Neural progenitor cell (in vitro differentiated cells): Measurements from ENCODE around the gene SEC22A. TPM values are rescaled to one million over a fixed set of nuclear protein-coding genes. Genes with fewer than 3 reads are reported as not detected.

Experiments used
- DNase-seq: peaks from one replicate; pipeline ENCODE4 v3.0.0-alpha.2; 2016; ENCODE audit warnings: low spot score
- H2AFZ ChIP-seq: fragments of 200-600 bp; sonication (generic); replicated peaks from 2 replicates; pipeline ENCODE4 v1.6.1; 2016; ENCODE audit warnings: antibody characterized with exemption
- H3F3A ChIP-seq: fragments of 200-600 bp; sonication (generic); 2 replicates; pipeline ENCODE4 v1.6.1; 2016; ENCODE audit warnings: antibody characterized with exemption, low read depth
- H3K27ac ChIP-seq: fragments of 200-600 bp; sonication (generic); 2 replicates; pipeline ENCODE4 v1.5.1; 2016; ENCODE audit warnings: mild to moderate bottlenecking
- H3K27me3 ChIP-seq: fragments of 200-600 bp; sonication (generic); 2 replicates; pipeline ENCODE4 v1.6.1; 2016; ENCODE audit warnings: mild to moderate bottlenecking, moderate library complexity
- H3K36me3 ChIP-seq: fragments of 200-600 bp; sonication (generic); 2 replicates; pipeline ENCODE4 v1.5.1; 2016
- H3K4me1 ChIP-seq: fragments of 200-600 bp; sonication (generic); 2 replicates; pipeline ENCODE4 v1.6.1; 2016; ENCODE audit warnings: mixed run types
- H3K4me2 ChIP-seq: fragments of 200-600 bp; sonication (generic); 2 replicates; pipeline ENCODE4 v1.6.1; 2016
- H3K4me3 ChIP-seq: fragments of 200-600 bp; sonication (generic); 2 replicates; pipeline ENCODE4 v1.5.1; 2016
- H3K79me2 ChIP-seq: fragments of 200-600 bp; sonication (generic); 2 replicates; pipeline ENCODE4 v1.6.1; 2016; ENCODE audit warnings: low read depth
- H3K9ac ChIP-seq: fragments of 200-600 bp; sonication (generic); 2 replicates; pipeline ENCODE4 v1.6.1; 2016
- H3K9me3 ChIP-seq: fragments of 200-600 bp; sonication (generic); 2 replicates; pipeline ENCODE4 v1.5.1; 2016; ENCODE audit warnings: low read depth
- H4K20me1 ChIP-seq: fragments of 200-600 bp; sonication (generic); 2 replicates; pipeline ENCODE4 v1.6.1; 2016; ENCODE audit warnings: low read depth
- H3K27ac Mint-ChIP-seq: 3 replicates; pipeline ENCODE4 v1.8.0; 2021; ENCODE audit warnings: mixed read lengths
- H3K27me3 Mint-ChIP-seq: 2 replicates; pipeline ENCODE4 v1.8.0; 2022; ENCODE audit warnings: low read depth, mild to moderate bottlenecking, inconsistent platforms, moderate library complexity, mixed read lengths; ENCODE audit not compliant: insufficient read depth
- H3K36me3 Mint-ChIP-seq: 3 replicates; pipeline ENCODE4 v1.8.0; 2021; ENCODE audit warnings: mixed read lengths
- H3K4me1 Mint-ChIP-seq: 3 replicates; pipeline ENCODE4 v1.8.0; 2021; ENCODE audit warnings: mixed read lengths
- H3K4me3 Mint-ChIP-seq: 3 replicates; pipeline ENCODE4 v1.8.0; 2021; ENCODE audit warnings: mild to moderate bottlenecking, moderate library complexity, mixed read lengths
- H3K9me3 Mint-ChIP-seq: 3 replicates; pipeline ENCODE4 v1.8.0; 2020; ENCODE audit warnings: mixed read lengths
- CTCF ChIP-seq: fragments of 200-600 bp; sonication (generic); IDR thresholded peaks from 2 replicates; pipeline ENCODE4 v1.5.1; 2017; ENCODE audit warnings: antibody characterized with exemption, mild to moderate bottlenecking
- EZH2 ChIP-seq: fragments of 200-600 bp; sonication (generic); IDR thresholded peaks from 2 replicates; pipeline ENCODE4 v1.6.1; 2017; ENCODE audit warnings: antibody characterized with exemption, mild to moderate bottlenecking, moderate library complexity
- EZH2phosphoT487 ChIP-seq: fragments of 200-600 bp; sonication (generic); IDR thresholded peaks from 2 replicates; pipeline ENCODE4 v1.6.1; 2017; ENCODE audit warnings: antibody characterized with exemption
- total RNA-seq: library from RNA; depleted of rRNA; stranded (reverse); fragments of >200 nt; gene quantifications from 2 replicates; pipeline ENCODE4 v1.2.3, GENCODE V29; 2015; ENCODE audit warnings: low replicate concordance

Gene SEC22A
- total RNA-seq, 1 donor from 2014 or later: 26.4 TPM

DNA sequence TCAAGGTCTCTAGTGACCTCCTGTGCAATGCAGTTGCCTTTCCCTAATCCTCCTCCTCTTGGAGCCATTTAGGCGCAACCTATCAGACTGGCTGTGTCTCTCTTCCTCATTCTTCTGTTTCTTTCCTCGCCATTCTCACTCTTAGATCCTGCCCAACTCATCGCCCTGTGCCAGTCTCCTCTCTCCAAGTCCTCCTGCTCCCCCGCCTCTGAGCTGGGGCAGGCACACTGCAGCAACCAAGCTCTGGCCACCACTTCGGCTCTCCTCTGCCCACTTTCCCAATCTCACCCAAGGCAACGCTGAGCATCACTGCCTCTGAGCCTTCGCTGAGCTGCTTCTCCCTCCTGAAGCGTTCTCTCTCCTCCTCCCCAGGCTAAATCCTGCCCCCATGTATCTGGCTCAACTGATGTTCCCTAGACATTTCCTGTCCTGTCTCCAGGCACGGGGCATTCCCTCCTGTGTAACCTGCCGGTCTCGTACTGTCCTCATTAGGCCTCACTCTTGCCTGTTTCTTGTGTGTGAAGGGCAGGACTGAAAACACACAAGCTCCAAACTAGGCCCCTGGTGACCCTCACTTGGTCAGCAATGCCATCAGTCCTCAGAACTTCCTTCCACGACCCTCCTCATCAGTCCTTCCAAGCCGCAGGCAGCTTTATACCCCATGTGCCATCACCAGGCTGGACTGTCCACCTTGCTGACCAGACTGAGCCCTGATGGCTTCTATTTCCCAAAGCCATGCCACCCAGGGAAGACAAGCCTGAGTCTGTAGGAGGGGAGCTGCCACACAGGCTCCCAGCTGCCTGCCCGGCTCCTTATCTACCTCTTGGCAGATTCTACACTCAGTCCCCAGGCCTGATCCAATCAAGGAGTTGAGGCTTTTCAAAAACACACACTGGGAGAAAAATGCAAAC lies 85.6 kb downstream of the SEC22A start:
- Mint-ChIP-seq H3K4me1 (no peaks in the 10 kb centered on the region), H3K9me3 (peaks cover 2% of the 10 kb centered on the region), H3K27ac (no peak overlapping the region), H3K27me3 (peaks cover 12% of the 10 kb centered on the region), H3K36me3 (no peaks in the 10 kb centered on the region), H3K4me3 (no peak overlapping the region)
- H2AFZ ChIP-seq: no peak overlapping the region
- H3K79me2 ChIP-seq: no peaks in the 10 kb centered on the region
- TF ChIP-seq EZH2phosphoT487 (no peak), CTCF (no peak), EZH2 (no peak)
- no peaks in the 10 kb centered on the region for H3K9me3 ChIP-seq
- H3F3A ChIP-seq: no peaks in the 10 kb centered on the region
- no peak overlapping the region for H3K27ac ChIP-seq
- H3K4me2 ChIP-seq: no peak overlapping the region
- H3K27me3 ChIP-seq: no peaks in the 10 kb centered on the region
- no peaks in the 10 kb centered on the region for H3K4me1 ChIP-seq
- no peak for DNase-seq
- H3K36me3 ChIP-seq: no peaks in the 10 kb centered on the region
- peaks cover 13% of the 10 kb centered on the region for H4K20me1 ChIP-seq
- H3K4me3 ChIP-seq: no peak overlapping the region
- no peak overlapping the region for H3K9ac ChIP-seq

DNA sequence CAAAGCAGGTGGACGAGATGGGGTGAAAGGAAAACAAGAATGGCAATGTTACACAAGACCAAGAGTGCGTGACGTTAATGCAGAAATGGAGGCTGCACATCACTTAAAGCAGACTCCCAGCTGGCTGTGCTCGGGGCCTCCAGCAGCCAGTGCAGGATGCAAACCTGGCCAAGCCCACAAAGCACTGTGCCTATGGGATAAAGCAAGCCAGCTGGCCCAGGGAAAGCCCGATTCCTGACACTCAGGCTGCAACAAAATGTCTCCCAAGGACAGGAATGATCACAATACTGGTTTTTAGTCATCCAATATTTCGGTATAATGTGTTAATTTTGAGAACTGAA lies 86.2 kb downstream of the SEC22A start:
- TF ChIP-seq EZH2phosphoT487 (no peak), CTCF (no peak), EZH2 (no peak)
- Histone ChIP-seq H3K79me2 (no peaks in the 10 kb centered on the region), H3K4me3 (no peak overlapping the region), H3K36me3 (no peaks in the 10 kb centered on the region), H3K4me2 (no peak overlapping the region), H3K27ac (no peak overlapping the region), H3K4me1 (no peaks in the 10 kb centered on the region), H3K9ac (no peak overlapping the region), H4K20me1 (peaks cover 10% of the 10 kb centered on the region), H3K27me3 (no peaks in the 10 kb centered on the region), H3F3A (no peaks in the 10 kb centered on the region), H3K9me3 (no peaks in the 10 kb centered on the region), H2AFZ (no peak overlapping the region)
- Mint-ChIP-seq H3K36me3 (no peaks in the 10 kb centered on the region), H3K27me3 (peaks cover 10% of the 10 kb centered on the region), H3K4me3 (no peak overlapping the region), H3K9me3 (peaks cover 2% of the 10 kb centered on the region), H3K4me1 (no peaks in the 10 kb centered on the region), H3K27ac (no peak overlapping the region)
- no peak for DNase-seq

GRCh38 chr3:123289391-123290106 lies 87.8 kb downstream of the SEC22A start:
- no peaks in the 10 kb centered on the region for H3K36me3 Mint-ChIP-seq
- H3K27me3 Mint-ChIP-seq: peaks cover 13% of the 10 kb centered on the region

More at GRCh38 chr3:123289391-123290106, 87.8 kb downstream of the SEC22A start:
- TF ChIP-seq EZH2phosphoT487 (no peak), EZH2 (no peak), CTCF (no peak)
- H3K79me2 ChIP-seq: no peaks in the 10 kb centered on the region
- no peaks in the 10 kb centered on the region for H3K36me3 ChIP-seq
- H3K4me1 ChIP-seq: no peaks in the 10 kb centered on the region
- H3K27me3 ChIP-seq: no peaks in the 10 kb centered on the region
- H3K4me3 ChIP-seq: no peak overlapping the region
- DNase-seq: no peak
- no peaks in the 10 kb centered on the region for H3F3A ChIP-seq
- Mint-ChIP-seq H3K4me3 (no peak overlapping the region), H3K4me1 (no peaks in the 10 kb centered on the region), H3K27ac (no peak overlapping the region), H3K9me3 (peaks cover 2% of the 10 kb centered on the region)
- no peak overlapping the region for H2AFZ ChIP-seq
- H3K27ac ChIP-seq: no peak overlapping the region
- H3K9me3 ChIP-seq: no peaks in the 10 kb centered on the region
- H4K20me1 ChIP-seq: peaks cover 7% of the 10 kb centered on the region
- H3K4me2 ChIP-seq: no peak overlapping the region
- H3K9ac ChIP-seq: no peak overlapping the region
